GM12874 (cell line): ENCODE results near the gene FUZ.

Experiments used
- CTCF ChIP-seq: IDR thresholded peaks from 2 replicates; pipeline ENCODE4 v1.5.1; 2011; ENCODE audit warnings: low read depth, mild to moderate bottlenecking, control low read depth, low read length, moderate library complexity; ENCODE audit not compliant: insufficient read depth

The FUZ gene

GRCh38 chr19:49849433-49850220, 36.5 kb upstream of the FUZ start:
- no peak for TF ChIP-seq CTCF

GRCh38 chr19:49848938-49849337, 35.8 kb upstream of the FUZ start:
- TF ChIP-seq CTCF: no peak

GRCh38 chr19:49847731-49848696, 34.9 kb upstream of the FUZ start:
- TF ChIP-seq CTCF: no peak

- no peak for TF ChIP-seq CTCF
These were observed 33.3 kb upstream of the FUZ start for GRCh38 chr19:49846408-49846807.

- no peak for TF ChIP-seq CTCF
These were observed 32.3 kb upstream of the FUZ start for GRCh38 chr19:49845414-49845813.

- TF ChIP-seq CTCF: no peak
These were observed 31.3 kb upstream of the FUZ start for GRCh38 chr19:49844138-49845095.
